ENCODE results near the gene MOB3A. TPM values are rescaled to one million over a fixed set of nuclear protein-coding genes. Genes with fewer than 3 reads are reported as not detected.
A peak's percentile ranks its signal among the peaks of the same experiment; 100 is the strongest.

MOB3A gene
- total RNA-seq, 1 donor from 2014 or later = 6.0 TPM

- peaks cover 63% of the 10 kb centered on the region for H4K20me1 ChIP-seq (ENCODE audit: low read depth)
- peak; percentile 4 for DNase-seq (ENCODE audit: low spot score)
- no peak overlapping the region for H3K4me2 ChIP-seq
- H3K27ac Mint-ChIP-seq = no peak overlapping the region
- no peaks in the 10 kb centered on the region for H3K36me3 Mint-ChIP-seq
- H3K27me3 ChIP-seq = no peaks in the 10 kb centered on the region
- peaks cover 3% of the 10 kb centered on the region for H3K27me3 Mint-ChIP-seq (ENCODE audit: insufficient read depth, low read depth)
- H3K9me3 Mint-ChIP-seq = no peaks in the 10 kb centered on the region
- H3K36me3 ChIP-seq = no peaks in the 10 kb centered on the region
- no peak overlapping the region for H3K27ac ChIP-seq
- H3K4me3 Mint-ChIP-seq = peak overlapping the region; percentile 38
- H3K9me3 ChIP-seq (ENCODE audit: low read depth) = no peaks in the 10 kb centered on the region
- TF ChIP-seq CTCF (IDR thresholded peaks at IDR 0.05) (no peak), EZH2 (IDR thresholded peaks at IDR 0.05) (no peak), EZH2phosphoT487 (IDR thresholded peaks at IDR 0.05) (no peak)
- no peak overlapping the region for H3K9ac ChIP-seq
- H2AFZ ChIP-seq (replicated peaks) = no peak overlapping the region
- peaks cover 43% of the 10 kb centered on the region for H3K79me2 ChIP-seq (ENCODE audit: low read depth)
- peaks cover 22% of the 10 kb centered on the region for H3K4me1 Mint-ChIP-seq
- no peak overlapping the region for H3K4me3 ChIP-seq
- peaks cover 26% of the 10 kb centered on the region for H3F3A ChIP-seq (ENCODE audit: low read depth)
- H3K4me1 ChIP-seq = peaks cover 2% of the 10 kb centered on the region
Observed at GRCh38 chr19:2047449-2048103, 48.5 kb downstream of the MOB3A start.

GRCh38 chr19:2047076-2047448, 49.1 kb downstream of the MOB3A start:
- Histone ChIP-seq H3F3A (ENCODE audit: low read depth) (peaks cover 27% of the 10 kb centered on the region), H3K79me2 (ENCODE audit: low read depth) (peaks cover 43% of the 10 kb centered on the region), H3K36me3 (no peaks in the 10 kb centered on the region), H3K4me3 (no peak overlapping the region), H3K4me2 (no peak overlapping the region), H3K27ac (no peak overlapping the region), H3K9me3 (ENCODE audit: low read depth) (no peaks in the 10 kb centered on the region), H3K4me1 (peaks cover 6% of the 10 kb centered on the region), H3K27me3 (no peaks in the 10 kb centered on the region), H4K20me1 (ENCODE audit: low read depth) (peaks cover 63% of the 10 kb centered on the region), H2AFZ (replicated peaks) (no peak overlapping the region), H3K9ac (no peak overlapping the region)
- no peak overlapping the region for H3K4me3 Mint-ChIP-seq
- no peak for DNase-seq (ENCODE audit: low spot score)
- H3K36me3 Mint-ChIP-seq = no peaks in the 10 kb centered on the region
- TF ChIP-seq EZH2 (IDR thresholded peaks at IDR 0.05) (no peak), CTCF (IDR thresholded peaks at IDR 0.05) (no peak), EZH2phosphoT487 (IDR thresholded peaks at IDR 0.05) (no peak)
- no peaks in the 10 kb centered on the region for H3K9me3 Mint-ChIP-seq
- H3K27me3 Mint-ChIP-seq (ENCODE audit: insufficient read depth, low read depth) = peaks cover 3% of the 10 kb centered on the region
- H3K27ac Mint-ChIP-seq = no peak overlapping the region
- H3K4me1 Mint-ChIP-seq = peaks cover 20% of the 10 kb centered on the region

- Histone ChIP-seq H2AFZ (replicated peaks) (no peak overlapping the region), H3F3A (ENCODE audit: low read depth) (peaks cover 20% of the 10 kb centered on the region), H3K9ac (no peak overlapping the region), H3K9me3 (ENCODE audit: low read depth) (no peaks in the 10 kb centered on the region), H3K27me3 (no peaks in the 10 kb centered on the region), H3K4me2 (no peak overlapping the region), H4K20me1 (ENCODE audit: low read depth) (peaks cover 63% of the 10 kb centered on the region), H3K4me1 (peaks cover 11% of the 10 kb centered on the region), H3K79me2 (ENCODE audit: low read depth) (peaks cover 48% of the 10 kb centered on the region), H3K4me3 (no peak overlapping the region), H3K27ac (no peak overlapping the region), H3K36me3 (no peaks in the 10 kb centered on the region)
- no peak overlapping the region for H3K27ac Mint-ChIP-seq
- no peaks in the 10 kb centered on the region for H3K36me3 Mint-ChIP-seq
- H3K27me3 Mint-ChIP-seq (ENCODE audit: insufficient read depth, low read depth) = peaks cover 3% of the 10 kb centered on the region
- peaks cover 17% of the 10 kb centered on the region for H3K4me1 Mint-ChIP-seq
- TF ChIP-seq EZH2phosphoT487 (IDR thresholded peaks at IDR 0.05) = no peak
- TF ChIP-seq CTCF (IDR thresholded peaks at IDR 0.05) = no peak
- no peak for TF ChIP-seq EZH2 (IDR thresholded peaks at IDR 0.05)
- H3K9me3 Mint-ChIP-seq = no peaks in the 10 kb centered on the region
- DNase-seq (ENCODE audit: low spot score) = peak; percentile 3
- H3K4me3 Mint-ChIP-seq = no peak overlapping the region
Observed at GRCh38 chr19:2046046-2046907, 49.8 kb downstream of the MOB3A start.

Data from neural progenitor cell (in vitro differentiated cells).